22Rv1 (cell line): ENCODE data around the gene HTR2C.

Experiments
- CTCF ChIP-seq: fragments of 450-650 bp; IDR thresholded peaks from 2 replicates; pipeline ENCODE4 v1.5.1; 2017; ENCODE audit warnings: mild to moderate bottlenecking
- ZFX ChIP-seq: fragments of 450-650 bp; IDR thresholded peaks from 2 replicates; pipeline ENCODE4 v1.6.1; 2017; ENCODE audit warnings: antibody characterized with exemption, borderline replicate concordance

DNA sequence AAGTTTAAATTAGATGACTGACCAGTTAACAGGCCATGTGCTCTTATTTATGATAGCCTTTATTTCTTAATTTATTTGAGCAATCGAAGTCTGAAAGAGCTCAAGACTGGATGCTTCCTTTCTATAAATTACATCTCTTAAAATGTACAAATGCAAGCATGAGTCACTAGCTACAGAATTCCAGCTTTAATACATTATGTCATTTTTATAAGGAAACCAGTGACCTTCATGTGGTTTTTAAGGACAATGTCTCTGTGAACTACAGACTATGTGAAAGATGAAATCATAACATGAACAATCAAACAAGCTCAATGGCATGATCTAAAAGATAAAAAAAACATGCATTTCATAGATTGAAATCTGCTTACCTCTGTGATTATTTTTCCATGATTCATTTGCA is 15.4 kb downstream of the HTR2C start:
- TF ChIP-seq CTCF (no peak), ZFX (no peak)
